Neural cell (in vitro differentiated cells): ENCODE results near the gene CDH16. TPM values are rescaled to one million over a fixed set of nuclear protein-coding genes. Genes with fewer than 3 reads are reported as not detected.

Experiments used
- H2AFZ ChIP-seq: fragments of 200-600, 300-800 bp; sonication (generic), shearing (Covaris generic); 2 replicates; pipeline ENCODE4 v1.6.0; 2014; ENCODE audit warnings: low read depth, mild to moderate bottlenecking, antibody characterized with exemption, low read length, moderate library complexity
- H3F3A ChIP-seq: fragments of 200-600 bp; shearing (Covaris generic); 2 replicates; pipeline ENCODE4 v1.6.1; 2016; ENCODE audit warnings: mild to moderate bottlenecking, moderate library complexity, mixed read lengths, antibody characterized with exemption, low read length; ENCODE audit not compliant: insufficient read depth, poor library complexity, severe bottlenecking
- H3K27ac ChIP-seq: fragments of 200-600, 300-800 bp; sonication (generic), shearing (Covaris generic); 2 replicates; pipeline ENCODE4 v1.5.1; 2014; ENCODE audit warnings: mild to moderate bottlenecking, low read length, moderate library complexity
- H3K27me3 ChIP-seq: fragments of 300-800, 200-600 bp; sonication (generic), shearing (Covaris generic); 2 replicates; pipeline ENCODE4 v1.6.0; 2014; ENCODE audit warnings: mild to moderate bottlenecking, low read depth, low read length, moderate library complexity; ENCODE audit not compliant: insufficient read depth
- H3K36me3 ChIP-seq: fragments of 300-800, 200-600 bp; sonication (generic), shearing (Covaris generic); 2 replicates; pipeline ENCODE4 v1.5.1; 2014; ENCODE audit warnings: mild to moderate bottlenecking, antibody characterized with exemption, low read length, moderate library complexity; ENCODE audit not compliant: insufficient read depth
- H3K4me2 ChIP-seq: fragments of 300-800, 200-600 bp; sonication (generic), shearing (Covaris generic); 2 replicates; pipeline ENCODE4 v1.6.0; 2014; ENCODE audit warnings: mild to moderate bottlenecking, low read length
- H3K4me3 ChIP-seq: fragments of 300-800, 200-600 bp; sonication (generic), shearing (Covaris generic); 2 replicates; pipeline ENCODE4 v1.5.1; 2014; ENCODE audit warnings: mild to moderate bottlenecking, low read length, moderate library complexity
- H3K79me2 ChIP-seq: fragments of 200-600 bp; shearing (Covaris generic); replicated peaks from 2 replicates; pipeline ENCODE4 v1.6.0; 2014; ENCODE audit warnings: mild to moderate bottlenecking, low read length, moderate library complexity; ENCODE audit not compliant: insufficient read depth
- H3K9ac ChIP-seq: fragments of 300-800, 200-600 bp; sonication (generic), shearing (Covaris generic); 2 replicates; pipeline ENCODE4 v1.6.1; 2016; ENCODE audit warnings: mild to moderate bottlenecking, low read length, mixed read lengths
- H3K9me2 ChIP-seq: fragments of 200-600 bp; shearing (Covaris generic); 2 replicates; pipeline ENCODE4 v1.6.1; 2016; ENCODE audit warnings: mild to moderate bottlenecking, low read length, mixed read lengths; ENCODE audit not compliant: insufficient read depth
- H3K9me3 ChIP-seq: fragments of 200-600, 300-800 bp; sonication (generic), shearing (Covaris generic); 2 replicates; pipeline ENCODE4 v1.6.1; 2016; ENCODE audit warnings: mild to moderate bottlenecking, mixed run types, low read length, moderate library complexity, mixed read lengths
- H4K20me1 ChIP-seq: fragments of 200-600 bp; shearing (Covaris generic); 2 replicates; pipeline ENCODE4 v1.6.1; 2016; ENCODE audit warnings: mild to moderate bottlenecking, mixed run types; ENCODE audit not compliant: insufficient read depth
- EP300 ChIP-seq: fragments of 450-650 bp; conservative IDR thresholded peaks from 2 replicates; pipeline ENCODE4 v1.6.1; 2014; ENCODE audit warnings: antibody characterized with exemption, mild to moderate bottlenecking, moderate library complexity; ENCODE audit not compliant: poor library complexity, severe bottlenecking
- EZH2 ChIP-seq: fragments of 200-600, 300-800 bp; shearing (Covaris generic), sonication (generic); IDR thresholded peaks from 2 replicates; pipeline ENCODE4 v1.6.1; 2014; ENCODE audit warnings: antibody characterized with exemption, low read length, borderline replicate concordance, mild to moderate bottlenecking; ENCODE audit not compliant: insufficient read depth, poor library complexity, severe bottlenecking
- MXI1 ChIP-seq: fragments of 450-650 bp; conservative IDR thresholded peaks from 2 replicates; pipeline ENCODE4 v1.6.1; 2014; ENCODE audit warnings: antibody characterized with exemption, mild to moderate bottlenecking; ENCODE audit not compliant: poor library complexity, severe bottlenecking
- POLR2AphosphoS5 ChIP-seq: IDR thresholded peaks from 2 replicates; pipeline ENCODE4 v1.6.1; 2012
- RAD21 ChIP-seq: fragments of 450-650 bp; conservative IDR thresholded peaks from 2 replicates; pipeline ENCODE4 v1.6.1; 2014; ENCODE audit warnings: antibody characterized with exemption, mild to moderate bottlenecking, moderate library complexity
- SMC3 ChIP-seq: fragments of 450-650 bp; conservative IDR thresholded peaks from 2 replicates; pipeline ENCODE4 v1.6.1; 2014; ENCODE audit warnings: antibody characterized with exemption, mild to moderate bottlenecking, moderate library complexity; ENCODE audit not compliant: poor library complexity
- TAF1 ChIP-seq: IDR thresholded peaks from 2 replicates; pipeline ENCODE4 v1.6.1; 2012; ENCODE audit warnings: low read depth
- polyA plus RNA-seq: library from polyadenylated mRNA; depleted of rRNA; stranded (reverse); fragments of >200 nt; gene quantifications from 2 replicates; pipeline ENCODE4 v1.2.3, GENCODE V29; 2014
- TF ChIP-seq, protein P1 (sequence below): IDR thresholded peaks from 2 replicates; pipeline ENCODE4 v1.6.1; 2012; ENCODE audit warnings: borderline replicate concordance
- TF ChIP-seq, protein P2 (sequence below): fragments of 450-650 bp; IDR thresholded peaks from 2 replicates; pipeline ENCODE4 v1.5.1; 2014; ENCODE audit warnings: antibody characterized with exemption, mild to moderate bottlenecking, moderate library complexity; ENCODE audit not compliant: poor library complexity, severe bottlenecking

CDH16 gene
- polyA plus RNA-seq, 1 donor from 2014 or later = not detected

DNA sequence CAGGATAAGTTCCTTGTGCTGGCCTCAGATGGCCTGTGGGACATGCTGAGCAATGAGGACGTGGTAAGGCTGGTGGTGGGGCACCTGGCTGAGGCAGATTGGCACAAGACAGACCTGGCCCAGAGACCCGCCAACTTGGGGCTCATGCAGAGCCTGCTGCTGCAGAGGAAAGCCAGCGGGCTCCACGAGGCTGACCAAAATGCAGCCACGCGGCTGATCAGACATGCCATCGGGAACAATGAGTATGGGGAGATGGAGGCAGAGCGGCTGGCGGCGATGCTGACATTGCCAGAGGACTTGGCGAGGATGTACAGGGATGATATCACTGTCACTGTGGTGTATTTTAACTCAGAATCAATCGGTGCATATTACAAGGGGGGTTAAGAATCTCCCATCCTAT lies 33.2 kb downstream of the CDH16 start:
- Histone ChIP-seq H4K20me1 (no peaks in the 10 kb centered on the region), H3K27me3 (no peaks in the 10 kb centered on the region), H3K9me3 (no peaks in the 10 kb centered on the region), H3K79me2 (no peaks in the 10 kb centered on the region), H3K4me3 (no peak overlapping the region), H3K36me3 (no peaks in the 10 kb centered on the region), H2AFZ (no peak overlapping the region), H3F3A (no peaks in the 10 kb centered on the region), H3K4me2 (no peak overlapping the region), H3K9me2 (no peaks in the 10 kb centered on the region), H3K9ac (no peak overlapping the region), H3K27ac (no peak overlapping the region)
- TF ChIP-seq, protein P1, sequence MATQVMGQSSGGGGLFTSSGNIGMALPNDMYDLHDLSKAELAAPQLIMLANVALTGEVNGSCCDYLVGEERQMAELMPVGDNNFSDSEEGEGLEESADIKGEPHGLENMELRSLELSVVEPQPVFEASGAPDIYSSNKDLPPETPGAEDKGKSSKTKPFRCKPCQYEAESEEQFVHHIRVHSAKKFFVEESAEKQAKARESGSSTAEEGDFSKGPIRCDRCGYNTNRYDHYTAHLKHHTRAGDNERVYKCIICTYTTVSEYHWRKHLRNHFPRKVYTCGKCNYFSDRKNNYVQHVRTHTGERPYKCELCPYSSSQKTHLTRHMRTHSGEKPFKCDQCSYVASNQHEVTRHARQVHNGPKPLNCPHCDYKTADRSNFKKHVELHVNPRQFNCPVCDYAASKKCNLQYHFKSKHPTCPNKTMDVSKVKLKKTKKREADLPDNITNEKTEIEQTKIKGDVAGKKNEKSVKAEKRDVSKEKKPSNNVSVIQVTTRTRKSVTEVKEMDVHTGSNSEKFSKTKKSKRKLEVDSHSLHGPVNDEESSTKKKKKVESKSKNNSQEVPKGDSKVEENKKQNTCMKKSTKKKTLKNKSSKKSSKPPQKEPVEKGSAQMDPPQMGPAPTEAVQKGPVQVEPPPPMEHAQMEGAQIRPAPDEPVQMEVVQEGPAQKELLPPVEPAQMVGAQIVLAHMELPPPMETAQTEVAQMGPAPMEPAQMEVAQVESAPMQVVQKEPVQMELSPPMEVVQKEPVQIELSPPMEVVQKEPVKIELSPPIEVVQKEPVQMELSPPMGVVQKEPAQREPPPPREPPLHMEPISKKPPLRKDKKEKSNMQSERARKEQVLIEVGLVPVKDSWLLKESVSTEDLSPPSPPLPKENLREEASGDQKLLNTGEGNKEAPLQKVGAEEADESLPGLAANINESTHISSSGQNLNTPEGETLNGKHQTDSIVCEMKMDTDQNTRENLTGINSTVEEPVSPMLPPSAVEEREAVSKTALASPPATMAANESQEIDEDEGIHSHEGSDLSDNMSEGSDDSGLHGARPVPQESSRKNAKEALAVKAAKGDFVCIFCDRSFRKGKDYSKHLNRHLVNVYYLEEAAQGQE = no peak
- TF ChIP-seq POLR2AphosphoS5 = no peak
- TF ChIP-seq TAF1 = no peak
- TF ChIP-seq RAD21 = no peak
- TF ChIP-seq SMC3 = no peak
- no peak for TF ChIP-seq EZH2
- TF ChIP-seq MXI1 = no peak
- no peak for TF ChIP-seq EP300

DNA sequence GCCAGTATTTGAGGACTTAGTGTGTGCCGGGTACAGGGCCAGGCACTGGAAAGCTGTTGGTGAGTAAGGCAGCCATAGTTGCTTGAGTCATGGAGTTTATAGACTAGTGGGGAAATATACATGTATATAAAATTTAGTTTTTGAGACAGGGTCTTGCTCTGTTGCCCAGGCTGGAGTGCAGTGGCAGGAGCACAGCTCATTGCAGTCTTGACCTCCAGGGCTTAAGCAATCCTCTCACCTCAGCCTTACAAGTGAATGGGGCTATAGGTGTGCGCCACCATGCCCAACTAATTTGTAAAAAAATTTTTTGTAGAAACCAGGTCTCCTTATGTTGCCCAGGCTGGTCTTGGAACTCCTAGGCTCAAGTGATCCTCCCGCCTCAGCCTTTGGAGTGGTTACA lies 36.0 kb downstream of the CDH16 start:
- Histone ChIP-seq H3K79me2 (no peaks in the 10 kb centered on the region), H3K36me3 (no peaks in the 10 kb centered on the region), H3K27ac (no peak overlapping the region), H3K9me2 (no peaks in the 10 kb centered on the region), H4K20me1 (no peaks in the 10 kb centered on the region), H3K9ac (no peak overlapping the region), H3F3A (no peaks in the 10 kb centered on the region), H3K4me3 (no peak overlapping the region), H3K4me2 (no peak overlapping the region), H3K27me3 (no peaks in the 10 kb centered on the region), H3K9me3 (no peaks in the 10 kb centered on the region), H2AFZ (no peak overlapping the region)
- TF ChIP-seq EZH2 = no peak
- TF ChIP-seq MXI1 = no peak
- TF ChIP-seq, protein P2, sequence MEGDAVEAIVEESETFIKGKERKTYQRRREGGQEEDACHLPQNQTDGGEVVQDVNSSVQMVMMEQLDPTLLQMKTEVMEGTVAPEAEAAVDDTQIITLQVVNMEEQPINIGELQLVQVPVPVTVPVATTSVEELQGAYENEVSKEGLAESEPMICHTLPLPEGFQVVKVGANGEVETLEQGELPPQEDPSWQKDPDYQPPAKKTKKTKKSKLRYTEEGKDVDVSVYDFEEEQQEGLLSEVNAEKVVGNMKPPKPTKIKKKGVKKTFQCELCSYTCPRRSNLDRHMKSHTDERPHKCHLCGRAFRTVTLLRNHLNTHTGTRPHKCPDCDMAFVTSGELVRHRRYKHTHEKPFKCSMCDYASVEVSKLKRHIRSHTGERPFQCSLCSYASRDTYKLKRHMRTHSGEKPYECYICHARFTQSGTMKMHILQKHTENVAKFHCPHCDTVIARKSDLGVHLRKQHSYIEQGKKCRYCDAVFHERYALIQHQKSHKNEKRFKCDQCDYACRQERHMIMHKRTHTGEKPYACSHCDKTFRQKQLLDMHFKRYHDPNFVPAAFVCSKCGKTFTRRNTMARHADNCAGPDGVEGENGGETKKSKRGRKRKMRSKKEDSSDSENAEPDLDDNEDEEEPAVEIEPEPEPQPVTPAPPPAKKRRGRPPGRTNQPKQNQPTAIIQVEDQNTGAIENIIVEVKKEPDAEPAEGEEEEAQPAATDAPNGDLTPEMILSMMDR = no peak
- no peak for TF ChIP-seq TAF1
- TF ChIP-seq, protein P1 = no peak
- TF ChIP-seq EP300 = no peak
- no peak for TF ChIP-seq SMC3
- TF ChIP-seq RAD21 = no peak
- TF ChIP-seq POLR2AphosphoS5 = no peak
